HG03039 (cell line): ENCODE results near the gene MEI1.
"Not testable (repeated sequence)": the region's sequence is repeated elsewhere in the genome, so short reads cannot be mapped to it uniquely, and the experiment has no call there.

Experiments
- ATAC-seq: cut with Tn5 transposase; IDR thresholded peaks from one replicate; pipeline ENCODE4 v1.9.1; 2021; ENCODE audit warnings: mild to moderate bottlenecking, moderate library complexity; ENCODE audit not compliant: unreplicated experiment

The MEI1 gene

GRCh38 chr22:41733241-41733640 is 33.9 kb downstream of the MEI1 start:
- not testable (repeated sequence) for ATAC-seq

DNA sequence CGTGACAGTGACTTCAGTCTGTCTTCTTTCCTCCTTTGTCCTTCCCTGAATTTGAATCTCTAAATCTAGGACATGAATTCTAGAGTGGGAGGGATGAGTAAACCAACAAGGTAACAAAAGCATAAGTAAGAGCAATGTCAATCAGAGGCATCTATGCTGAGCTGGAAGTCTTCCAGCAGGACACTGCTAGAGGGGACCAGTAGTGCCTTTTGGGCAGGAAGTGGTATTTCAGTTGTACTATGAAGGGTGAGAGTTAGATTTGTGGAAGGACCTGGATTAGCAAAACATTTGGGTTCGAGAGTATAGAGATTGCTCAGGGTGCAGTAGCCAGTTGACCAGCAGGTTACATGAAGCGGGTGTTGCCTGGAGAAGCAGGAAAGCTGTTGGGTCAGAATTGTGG is 40.3 kb downstream of the MEI1 start:
- ATAC-seq, result no peak

GRCh38 chr22:41742918-41743317 is 43.6 kb downstream of the MEI1 start:
- ATAC-seq, result no peak

- ATAC-seq, result no peak
Measured at GRCh38 chr22:41745968-41746367, 46.7 kb downstream of the MEI1 start.

GRCh38 chr22:41746567-41747400 is 47.5 kb downstream of the MEI1 start:
- peak; percentile 80 for ATAC-seq

- no peak for ATAC-seq
Measured at GRCh38 chr22:41752011-41752970, 53.0 kb downstream of the MEI1 start.

DNA sequence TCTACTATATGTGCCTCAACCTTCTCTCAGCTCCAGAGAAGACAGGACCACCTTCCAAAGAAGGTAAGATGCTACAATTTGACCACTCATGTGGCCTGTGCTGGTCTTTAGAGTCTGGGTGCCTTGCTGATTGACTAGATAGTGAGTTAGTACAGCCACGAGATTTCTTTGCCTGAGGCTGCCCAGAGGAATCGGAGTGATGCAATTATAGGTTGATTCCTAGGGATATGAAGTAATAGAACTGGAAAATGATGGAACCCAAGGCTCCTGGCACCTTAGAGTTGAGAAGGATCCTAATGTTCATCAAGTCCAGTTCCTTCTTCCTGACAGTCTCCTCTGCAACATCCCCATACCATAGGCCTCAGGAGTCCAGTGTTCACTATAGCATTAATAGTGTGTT is 54.7 kb downstream of the MEI1 start:
- no peak for ATAC-seq

- no peak for ATAC-seq
Measured at GRCh38 chr22:41757502-41757901, 58.2 kb downstream of the MEI1 start.

GRCh38 chr22:41758231-41758630 is 58.9 kb downstream of the MEI1 start:
- no peak for ATAC-seq

DNA sequence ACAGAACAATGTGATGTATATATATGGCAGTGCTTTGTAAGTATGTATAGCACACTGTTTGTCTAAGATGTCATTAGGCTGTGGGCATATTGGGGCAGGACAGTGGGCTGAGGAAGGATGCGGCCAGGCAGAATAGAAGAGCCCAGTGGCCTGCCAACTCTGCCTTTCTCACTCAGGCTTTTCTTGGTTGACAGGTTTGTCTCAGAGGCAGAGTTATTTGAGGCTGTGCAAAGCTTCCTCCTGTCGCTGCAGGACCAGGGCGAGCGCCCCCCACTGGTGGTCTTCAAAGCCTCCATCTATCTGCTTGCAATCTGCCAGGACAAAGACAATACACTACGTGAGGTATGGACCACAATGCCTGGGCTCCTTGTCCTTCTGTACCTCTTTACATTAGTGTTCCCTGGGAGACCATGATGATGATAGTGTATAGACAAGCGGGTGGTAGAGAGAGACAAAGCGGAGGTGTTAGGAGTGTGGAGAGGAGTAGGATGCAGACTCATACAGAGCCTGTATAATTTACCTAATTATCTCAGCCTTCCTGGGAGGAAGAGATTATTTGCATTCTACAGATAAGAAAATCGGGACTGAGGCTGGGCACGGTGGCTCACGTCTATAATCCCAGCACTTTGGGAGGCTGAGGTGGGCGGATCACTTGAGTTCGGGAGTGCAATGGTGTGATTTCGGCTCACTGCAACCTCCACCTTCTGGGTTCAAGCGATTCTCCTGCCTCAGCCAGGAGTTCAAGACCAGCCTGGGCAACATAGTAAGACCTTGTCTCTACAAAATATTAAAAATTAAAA is 63.9 kb downstream of the MEI1 start:
- no peak for ATAC-seq

DNA sequence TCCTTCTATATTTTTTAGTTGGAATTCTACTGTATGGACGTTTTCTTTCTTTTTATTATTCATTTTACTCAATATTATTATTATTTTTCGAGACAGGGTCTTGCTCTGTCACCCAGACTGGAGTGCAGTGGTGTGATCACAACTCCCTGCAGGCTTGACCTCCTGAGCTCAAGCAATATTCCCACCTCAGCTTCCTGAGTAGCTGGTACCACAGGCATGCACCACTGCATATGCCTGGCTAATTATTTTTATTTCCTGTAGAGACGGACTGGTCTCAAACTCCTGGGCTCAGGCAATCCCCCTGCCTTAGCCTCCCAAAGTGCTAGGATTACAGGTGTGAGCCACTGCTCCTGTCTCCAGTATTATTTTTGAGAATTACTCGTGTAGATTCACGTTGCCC is 67.2 kb downstream of the MEI1 start:
- ATAC-seq, result no peak

DNA sequence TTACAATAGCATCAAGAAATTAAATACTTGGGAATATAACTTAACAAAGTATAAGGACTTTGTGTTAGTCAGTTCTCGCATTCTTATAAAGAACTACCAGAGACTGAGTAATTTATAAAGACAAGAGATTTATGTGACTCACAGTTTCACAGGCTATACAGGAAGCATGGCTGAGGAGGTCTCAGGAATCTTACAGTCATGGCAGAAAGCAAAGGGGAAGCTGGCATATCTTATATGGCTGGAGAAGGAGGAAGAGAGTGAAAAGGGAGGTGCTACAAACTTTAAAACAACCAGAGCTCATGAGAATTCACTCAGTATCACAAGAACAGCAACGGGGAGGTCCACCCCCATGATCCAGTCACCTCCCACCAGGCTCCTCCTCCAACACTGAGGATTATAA is 69.1 kb downstream of the MEI1 start:
- ATAC-seq, result no peak

GRCh38 chr22:41770715-41771468 is 71.6 kb downstream of the MEI1 start:
- ATAC-seq, result no peak

- ATAC-seq, result no peak
Measured at GRCh38 chr22:41772198-41772597, 72.9 kb downstream of the MEI1 start.

DNA sequence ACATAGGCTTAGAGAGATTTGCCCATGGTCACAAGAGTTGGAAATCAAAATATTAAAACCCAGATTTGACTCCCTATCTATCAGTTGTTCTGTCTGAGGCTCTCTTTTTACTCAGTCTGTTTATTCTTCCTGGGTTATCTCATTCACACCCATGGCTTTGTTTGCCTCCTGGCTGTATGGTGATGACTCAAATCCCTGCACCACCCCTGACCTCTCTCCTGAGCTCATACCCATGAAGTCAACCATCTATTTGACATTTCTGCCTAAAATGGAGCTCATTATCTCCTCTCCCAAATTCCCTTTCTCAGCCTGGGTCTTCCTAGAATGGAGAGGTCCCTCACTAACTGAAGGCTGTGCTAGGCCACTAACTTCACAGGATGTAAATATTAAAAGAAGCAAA is 73.3 kb downstream of the MEI1 start:
- no peak for ATAC-seq

GRCh38 chr22:41775338-41775737 is 76.0 kb downstream of the MEI1 start:
- no peak for ATAC-seq

DNA sequence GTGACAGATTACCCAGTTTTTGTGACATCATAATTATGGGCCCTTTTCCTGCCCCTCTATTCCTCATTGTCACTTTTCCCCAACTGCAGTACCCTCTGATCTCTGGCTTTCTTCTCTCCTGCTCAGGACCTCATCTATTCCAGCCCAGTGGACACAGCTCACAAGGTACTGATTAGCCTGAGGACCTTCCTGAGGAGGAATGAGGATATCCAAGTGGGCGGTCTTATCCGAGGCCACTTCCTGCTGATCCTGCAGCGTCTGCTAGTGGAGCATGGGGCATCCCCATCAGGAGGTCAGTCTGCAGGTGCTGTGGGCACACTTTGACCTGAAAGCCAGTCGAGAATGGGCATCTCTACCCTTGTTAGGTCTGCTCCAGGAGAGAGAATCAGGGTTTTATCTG is 76.7 kb downstream of the MEI1 start:
- ATAC-seq, result no peak

- no peak for ATAC-seq
Measured at GRCh38 chr22:41776381-41776780, 77.1 kb downstream of the MEI1 start.

DNA sequence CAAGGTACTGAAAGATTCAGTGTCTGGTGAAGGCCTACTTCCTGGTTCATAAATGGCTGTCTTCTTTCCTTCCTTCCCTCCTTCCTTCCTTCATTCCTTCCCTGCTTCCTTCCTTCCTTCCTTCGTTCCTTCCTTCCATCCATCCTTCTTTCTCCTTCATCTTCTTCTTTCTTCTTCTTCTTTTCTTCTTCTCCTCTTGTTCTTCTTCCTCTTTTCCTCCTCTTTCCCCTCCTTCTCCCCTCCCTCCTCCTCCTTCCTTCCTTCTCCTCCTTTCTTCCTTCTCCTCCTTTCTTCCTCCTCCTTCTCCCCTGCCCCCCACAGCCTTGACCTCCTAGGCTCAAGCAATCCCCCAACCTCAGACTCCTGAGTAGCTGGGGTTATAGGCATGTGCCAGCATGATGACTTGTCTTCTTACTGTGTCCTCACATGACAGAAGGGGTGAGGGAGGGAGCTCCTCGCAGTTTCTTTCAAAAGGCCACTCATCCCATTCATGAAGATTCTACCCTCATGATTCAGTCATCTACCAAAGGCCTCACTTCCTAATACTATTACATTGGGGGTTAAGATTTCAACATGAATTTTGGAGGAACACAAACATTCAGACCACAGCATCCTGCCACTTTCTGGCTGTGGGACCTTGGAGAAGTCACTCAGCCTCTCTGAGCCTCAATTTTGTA is 78.6 kb downstream of the MEI1 start:
- ATAC-seq, result no peak
